DMS114 treated with DMSO at 0.1 percent for 48 hours (cell line): ENCODE results near the gene KATNBL1.
"Not testable (repeated sequence)": the region's sequence is repeated elsewhere in the genome, so short reads cannot be mapped to it uniquely, and the experiment has no call there.

Experiments used
- DNase-seq: peaks from one replicate; lab custom pipeline; 2025; ENCODE audit not compliant: unreplicated experiment; lab: John Stamatoyannopoulos, UW

KATNBL1 gene

DNA sequence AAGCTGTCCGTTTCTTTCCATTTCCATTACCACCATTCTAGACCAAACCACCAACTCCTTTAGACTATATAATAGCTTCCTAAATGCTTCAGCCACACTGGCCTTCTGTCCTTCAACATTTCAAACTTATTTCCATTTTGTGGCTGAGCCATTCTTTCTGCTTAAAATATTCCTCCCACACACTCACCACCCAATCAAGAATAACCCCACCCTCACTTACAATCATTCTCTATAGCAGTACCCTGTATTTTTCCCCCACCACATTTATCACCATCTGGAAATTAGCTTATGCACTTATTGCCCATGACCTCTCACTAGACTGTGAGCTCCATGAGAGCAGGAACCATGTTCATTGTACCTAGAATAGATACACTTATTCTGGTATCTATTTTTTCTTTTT is 6.6 kb downstream of the KATNBL1 start:
- no peak for DNase-seq

DNA sequence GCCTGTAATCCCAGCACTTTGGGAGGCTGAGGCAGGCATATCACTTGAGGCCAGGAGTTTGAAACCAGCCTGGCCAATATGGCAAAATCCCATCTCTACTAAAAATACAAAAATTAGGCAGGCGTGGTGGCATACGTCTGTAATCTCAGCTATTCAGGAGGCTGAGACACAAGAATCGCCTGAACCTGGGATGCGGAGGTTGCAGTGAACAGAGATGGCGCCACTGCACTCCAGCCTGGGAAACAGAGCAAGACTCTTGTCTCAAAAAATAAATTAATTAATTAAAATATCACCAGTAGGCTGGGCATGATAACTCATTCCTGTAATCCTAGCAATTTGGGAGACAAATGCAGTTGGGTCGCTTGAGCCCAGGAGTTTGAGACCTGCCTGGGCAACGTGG is 16.6 kb downstream of the KATNBL1 start:
- not testable (repeated sequence) for DNase-seq

DNA sequence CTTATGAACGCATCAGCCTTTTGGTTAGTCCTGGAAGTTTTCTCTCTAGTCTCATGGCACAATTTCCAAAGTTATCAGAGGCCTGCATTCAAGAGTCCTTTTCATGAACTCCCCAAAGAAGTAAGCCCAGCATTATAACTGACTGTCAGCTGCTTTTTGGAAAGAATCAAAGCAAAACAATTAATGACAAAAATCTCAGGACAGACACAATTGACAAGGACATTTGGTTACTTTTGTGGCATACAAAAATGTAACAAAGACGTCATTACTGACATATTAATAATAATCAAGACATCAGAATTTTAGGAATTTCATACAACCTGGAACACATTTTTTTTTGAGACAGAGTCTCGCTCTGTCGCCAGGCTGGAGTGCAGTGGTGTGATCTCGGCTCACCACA is 21.2 kb downstream of the KATNBL1 start:
- no peak for DNase-seq

DNA sequence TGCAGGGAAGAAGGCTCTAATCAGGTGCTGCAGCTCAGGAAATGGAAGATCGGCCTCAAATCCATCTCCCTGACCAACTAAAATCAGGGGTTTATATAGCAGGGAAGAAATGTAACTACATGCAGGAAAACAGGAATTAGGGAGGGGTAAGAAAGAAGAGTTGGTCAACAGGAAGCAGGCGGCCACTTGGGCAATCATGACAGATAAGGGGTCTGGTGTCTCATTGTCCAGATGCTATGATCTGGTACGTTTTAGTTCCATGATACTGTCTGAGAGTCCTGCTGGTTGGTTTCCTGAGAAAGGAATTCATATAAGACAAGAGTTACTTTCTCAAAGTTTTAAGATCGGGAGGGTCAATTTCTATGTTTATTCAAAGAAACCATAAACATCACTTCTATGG is 24.2 kb downstream of the KATNBL1 start:
- DNase-seq = no peak

DNA sequence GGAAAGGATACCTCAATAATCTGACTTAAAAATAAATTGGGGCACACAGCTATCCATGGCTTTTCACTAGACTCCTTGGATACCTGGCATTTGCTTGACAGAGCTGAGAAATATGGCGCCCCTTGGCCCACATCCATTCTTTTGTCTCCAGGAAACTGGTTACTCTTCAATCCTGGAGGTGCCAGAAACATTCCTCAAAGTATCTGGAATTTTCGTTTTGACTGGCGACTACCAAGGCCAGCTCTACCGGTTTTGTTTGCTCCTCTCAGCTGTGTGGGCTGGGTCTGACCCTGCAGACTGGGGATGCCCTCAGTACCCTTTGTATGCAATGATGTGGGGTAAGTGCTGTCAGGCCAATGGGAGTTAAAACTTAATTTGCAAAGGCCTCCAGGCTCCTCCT is 27.0 kb downstream of the KATNBL1 start:
- no peak for DNase-seq

DNA sequence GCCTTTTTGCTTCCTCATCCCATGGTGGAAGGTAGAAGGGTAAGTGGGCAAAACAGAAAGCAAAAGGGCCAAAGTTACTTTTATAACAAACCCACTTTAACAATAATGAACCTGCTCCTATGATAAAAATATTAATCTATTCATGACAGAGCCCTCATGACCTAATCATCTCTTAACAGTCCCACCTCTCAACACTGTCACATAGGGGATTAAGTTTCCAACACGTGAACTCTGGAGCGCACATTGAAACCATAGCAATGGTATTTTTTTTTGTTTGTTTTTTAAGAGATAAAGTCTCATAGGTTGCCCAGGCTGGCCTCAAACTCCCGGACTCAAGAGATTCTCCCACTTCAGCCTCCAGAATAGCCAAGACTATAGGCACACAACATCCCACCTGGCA is 30.7 kb downstream of the KATNBL1 start:
- DNase-seq = no peak

DNA sequence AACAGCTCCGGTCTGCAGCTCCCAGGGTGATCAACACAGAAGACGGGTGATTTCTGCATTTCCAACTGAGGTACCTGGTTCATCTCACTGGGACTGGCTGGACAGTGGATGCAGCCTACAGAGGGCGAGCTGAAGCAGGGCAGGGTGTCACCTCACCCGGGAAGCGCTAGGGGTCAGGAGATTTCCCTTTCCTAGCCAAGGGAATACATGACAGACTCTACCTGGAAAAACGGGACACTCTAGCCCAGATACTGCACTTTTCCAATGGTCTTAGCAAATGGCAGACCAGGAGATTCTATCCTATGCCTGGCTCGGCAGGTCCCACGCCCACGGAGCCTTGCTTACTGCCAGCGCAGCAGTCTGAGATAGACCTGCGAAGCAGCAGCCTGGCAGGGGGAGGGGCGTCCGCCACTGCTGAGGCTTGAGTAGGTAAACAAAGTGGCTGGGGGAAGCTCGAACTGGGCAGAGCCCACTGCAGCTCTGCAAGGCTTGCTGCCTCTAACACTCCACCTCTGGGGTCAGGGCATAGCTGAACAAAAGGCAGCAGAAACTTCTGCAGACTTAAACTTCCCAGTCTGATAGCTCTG is 43.8 kb downstream of the KATNBL1 start:
- not testable (repeated sequence) for DNase-seq

DNA sequence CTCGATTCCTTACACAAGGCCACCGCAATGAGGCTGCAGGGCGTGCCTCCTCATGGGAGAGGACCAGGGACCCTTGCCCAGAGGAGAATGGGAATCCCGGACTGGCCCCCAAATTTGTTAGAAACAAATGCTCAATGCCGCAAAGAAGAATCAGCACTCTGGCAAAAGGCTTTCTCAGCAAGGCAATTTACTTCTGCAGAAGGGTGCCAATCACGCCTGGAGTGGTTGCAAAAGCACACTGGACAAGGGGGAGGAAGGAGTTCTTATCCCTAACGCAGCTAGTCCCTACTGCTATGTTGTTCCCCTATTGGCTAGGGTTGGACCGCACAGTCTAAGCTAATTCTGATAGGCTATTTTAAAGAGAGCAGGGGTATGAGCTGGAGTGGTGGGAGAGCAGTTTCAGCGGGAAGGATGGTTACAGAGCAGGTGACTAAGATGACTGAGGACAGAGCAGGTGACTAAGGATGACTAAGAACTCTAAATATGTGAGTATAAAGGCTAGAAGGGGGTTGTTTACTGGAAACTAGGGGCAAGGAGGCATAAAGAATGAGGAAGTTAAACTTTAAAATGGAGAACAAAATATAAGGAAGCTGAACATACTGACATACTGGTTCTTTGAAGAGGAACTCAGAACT is 48.5 kb downstream of the KATNBL1 start:
- no peak for DNase-seq

DNA sequence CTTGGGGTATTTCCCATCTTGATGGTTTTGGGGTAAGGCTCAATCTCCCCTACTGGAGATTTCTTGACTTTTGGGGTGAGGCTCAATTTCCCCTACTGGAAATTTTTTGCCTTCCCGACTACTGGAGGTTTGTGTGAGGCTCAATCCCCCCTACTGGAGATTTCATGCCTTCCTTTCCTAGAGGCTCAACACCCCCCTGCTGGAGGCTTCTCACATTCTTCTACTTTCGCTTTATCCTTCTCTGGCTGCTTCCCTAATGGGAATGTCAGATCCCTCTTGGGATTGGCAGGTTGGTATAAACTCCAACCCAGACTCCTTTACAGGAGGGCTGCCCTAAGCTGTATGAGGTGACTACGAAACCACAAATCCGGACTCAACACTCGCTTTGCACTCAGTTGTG is 49.2 kb downstream of the KATNBL1 start:
- no peak for DNase-seq

DNA sequence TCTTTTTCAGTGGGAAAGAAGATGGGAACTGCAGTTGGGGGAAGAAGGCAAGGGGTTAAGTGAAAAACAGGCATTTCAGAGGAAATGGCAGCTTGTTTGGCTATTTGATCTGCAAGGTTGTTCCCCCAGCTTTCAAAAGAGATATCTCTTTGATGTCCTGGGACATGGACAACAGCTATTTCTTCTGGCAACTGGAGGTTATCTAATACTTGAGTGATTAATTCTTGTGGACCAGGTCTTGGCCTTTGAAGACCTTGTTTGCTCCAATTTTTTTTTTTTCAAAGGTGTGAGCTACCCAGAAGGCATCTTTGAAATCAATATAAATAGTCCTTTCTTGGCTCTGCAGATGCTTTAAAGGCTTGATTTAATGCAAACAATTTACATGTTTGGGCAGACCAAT is 51.5 kb downstream of the KATNBL1 start:
- no peak for DNase-seq

DNA sequence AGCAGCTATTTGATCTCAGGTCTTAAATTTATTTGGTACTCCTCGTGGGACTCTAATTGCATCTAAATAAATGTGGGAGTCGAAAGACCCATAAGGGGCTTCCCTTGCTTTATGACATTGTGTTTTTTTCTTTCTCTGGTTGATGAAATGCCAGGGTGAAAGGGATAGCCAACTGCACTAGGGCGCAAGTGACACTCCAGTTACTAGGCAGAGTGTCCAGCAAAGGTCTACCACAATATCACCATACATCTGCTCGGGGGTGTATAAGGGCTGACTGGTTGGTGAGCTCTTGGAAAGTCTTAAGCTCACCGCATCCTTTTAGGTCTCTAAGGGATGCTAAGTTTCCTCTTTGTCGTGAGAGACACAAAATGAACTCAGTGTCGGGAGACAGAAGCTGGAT is 54.0 kb downstream of the KATNBL1 start:
- DNase-seq = no peak

DNA sequence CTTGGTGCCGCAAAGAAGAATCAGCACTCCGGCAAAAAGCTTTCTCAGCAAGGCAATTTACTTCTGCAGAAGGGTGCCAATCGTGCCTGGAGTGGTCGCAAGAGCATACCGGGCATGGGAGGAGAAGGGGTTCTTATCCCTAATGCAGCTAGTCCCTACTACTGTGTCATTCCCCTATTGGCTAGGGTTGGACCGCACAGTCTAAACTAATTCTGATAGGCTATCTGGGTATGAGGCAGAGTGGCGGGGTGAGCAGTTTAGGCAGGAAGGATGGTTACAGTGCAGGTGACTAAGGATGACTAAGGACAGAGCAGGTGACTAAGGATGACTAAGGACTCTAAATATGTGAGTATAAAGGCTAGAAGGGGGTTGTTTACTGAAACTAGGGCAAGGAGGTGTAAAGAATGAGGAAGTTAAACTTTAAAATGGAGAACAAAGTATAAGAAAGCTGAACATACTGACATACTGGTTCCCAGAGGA is 55.1 kb downstream of the KATNBL1 start:
- DNase-seq = no peak

DNA sequence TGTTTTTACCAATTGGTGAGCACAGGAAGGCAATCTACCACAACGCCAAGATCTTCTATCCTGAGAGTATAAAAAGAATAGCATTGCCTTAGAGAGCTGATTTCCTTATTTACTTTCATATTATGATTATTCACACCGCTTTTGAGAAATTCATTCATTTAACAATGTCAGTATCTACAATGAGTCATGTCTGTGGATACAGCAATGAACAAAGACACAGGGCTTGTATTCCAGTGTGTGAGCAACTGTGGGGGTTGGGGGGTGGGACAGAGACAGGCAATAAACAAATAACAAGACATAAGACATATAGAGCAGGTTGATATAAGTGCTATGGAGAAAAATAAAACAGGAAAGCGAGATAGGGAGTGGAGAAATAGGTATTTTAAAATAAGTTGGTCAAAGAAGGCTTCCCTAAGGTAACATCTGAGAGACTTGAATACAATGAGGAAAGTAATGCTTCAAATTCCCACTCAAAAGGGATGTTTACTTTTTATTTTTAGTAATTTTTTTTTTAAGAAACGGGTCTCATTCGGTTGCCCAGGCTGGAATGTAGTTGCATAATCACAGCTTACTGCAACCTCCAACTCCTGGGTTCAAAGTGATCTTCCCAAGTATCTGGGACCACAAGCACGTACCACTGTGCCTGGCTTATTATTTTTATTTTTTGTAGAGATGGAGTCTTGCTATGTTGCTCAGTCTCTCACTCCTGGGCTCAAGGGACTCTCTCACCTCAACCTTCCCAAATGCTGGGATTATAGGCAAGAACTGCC is 62.3 kb downstream of the KATNBL1 start:
- DNase-seq = no peak

DNA sequence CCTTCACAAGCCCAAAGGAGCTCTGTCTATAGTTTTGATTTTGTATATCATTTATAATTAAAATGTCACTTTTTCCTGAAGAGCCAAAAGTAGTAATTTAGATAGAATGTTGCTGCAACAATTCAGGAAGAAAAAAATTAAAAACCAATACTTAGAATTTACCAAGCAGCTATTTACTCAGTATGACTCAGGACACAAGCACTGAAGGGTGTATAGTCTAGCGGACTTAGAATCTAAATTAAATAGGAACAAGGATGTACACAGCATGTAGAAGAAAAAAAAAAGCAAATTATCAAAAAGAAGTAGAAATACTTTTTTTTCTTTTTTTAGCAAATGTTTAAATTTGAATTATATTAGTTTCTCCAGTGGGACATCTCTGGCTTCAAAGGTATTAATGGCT is 76.4 kb downstream of the KATNBL1 start:
- DNase-seq = no peak

DNA sequence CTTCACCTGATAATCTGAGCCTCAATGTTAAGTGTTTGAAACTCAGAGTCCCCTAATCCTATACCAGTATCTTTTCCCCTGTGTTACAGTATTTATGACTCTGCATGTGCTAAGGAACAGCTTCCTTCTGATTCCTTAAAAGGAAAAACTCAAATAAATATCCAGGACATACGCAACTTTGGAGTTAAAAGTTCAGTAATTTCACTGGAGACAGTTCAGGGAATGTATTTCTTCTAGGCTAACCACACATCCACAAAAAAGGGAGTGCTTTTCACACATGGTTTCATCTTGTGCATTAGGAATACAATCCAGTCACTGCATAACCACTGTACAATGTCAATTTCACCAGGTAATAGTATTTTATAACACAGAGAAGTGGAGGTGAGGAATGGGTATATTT is 77.0 kb downstream of the KATNBL1 start:
- no peak for DNase-seq

DNA sequence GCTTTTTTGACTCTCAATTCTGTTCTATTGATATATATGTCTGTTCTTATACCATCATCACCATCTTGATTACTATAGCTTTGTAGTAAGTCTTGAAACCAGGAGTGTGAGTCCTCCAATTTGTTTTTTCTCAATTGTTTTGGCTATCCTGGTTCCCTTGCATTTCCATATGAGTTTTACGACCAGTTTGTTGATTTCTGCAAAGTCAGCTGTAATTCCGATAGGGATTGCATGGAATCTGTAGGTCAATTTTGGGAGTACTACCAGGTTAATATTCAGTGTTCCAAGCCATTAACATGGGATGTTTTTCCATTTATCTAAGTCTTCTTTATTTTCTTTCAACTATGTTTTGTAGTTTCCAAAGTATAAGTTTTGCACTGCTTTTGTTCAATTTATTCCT is 81.0 kb downstream of the KATNBL1 start:
- no peak for DNase-seq

DNA sequence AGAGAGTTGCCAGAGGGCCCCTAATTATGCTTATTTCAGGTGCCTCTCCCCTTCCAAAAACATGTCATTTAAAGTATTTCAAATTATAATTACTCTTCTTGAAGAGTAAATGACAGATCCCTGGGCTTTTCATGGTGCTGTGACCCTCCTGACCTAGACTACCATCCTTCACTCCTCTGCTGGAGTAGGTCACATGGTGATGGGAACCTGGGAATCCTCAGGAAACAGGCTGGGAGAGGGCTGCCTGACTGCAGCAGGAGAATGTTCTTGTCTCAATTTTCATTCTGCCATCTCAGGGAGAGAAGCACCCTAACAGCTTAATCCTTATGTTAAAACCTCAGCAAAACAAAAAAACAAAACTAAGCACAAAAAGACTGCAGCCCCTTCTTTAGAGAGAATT is 83.4 kb downstream of the KATNBL1 start:
- no peak for DNase-seq

DNA sequence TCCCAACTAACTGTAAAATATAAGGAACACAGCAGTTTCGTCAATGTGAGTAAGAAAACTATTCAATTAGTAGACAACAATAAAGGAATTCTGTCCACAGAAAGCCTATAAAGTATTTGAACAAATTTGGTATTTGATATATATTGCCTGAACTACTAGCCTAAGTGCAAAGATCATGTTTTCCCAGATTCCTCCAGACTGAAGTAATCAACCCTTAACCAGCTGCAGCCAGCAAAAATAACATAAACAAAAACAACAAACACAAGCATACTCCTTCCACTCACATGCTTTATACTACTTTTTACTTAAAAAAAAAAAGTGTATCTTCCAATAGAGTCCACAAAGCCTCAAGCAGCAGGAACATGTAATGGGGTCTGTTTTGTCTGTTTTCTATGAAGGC is 84.0 kb downstream of the KATNBL1 start:
- no peak for DNase-seq

DNA sequence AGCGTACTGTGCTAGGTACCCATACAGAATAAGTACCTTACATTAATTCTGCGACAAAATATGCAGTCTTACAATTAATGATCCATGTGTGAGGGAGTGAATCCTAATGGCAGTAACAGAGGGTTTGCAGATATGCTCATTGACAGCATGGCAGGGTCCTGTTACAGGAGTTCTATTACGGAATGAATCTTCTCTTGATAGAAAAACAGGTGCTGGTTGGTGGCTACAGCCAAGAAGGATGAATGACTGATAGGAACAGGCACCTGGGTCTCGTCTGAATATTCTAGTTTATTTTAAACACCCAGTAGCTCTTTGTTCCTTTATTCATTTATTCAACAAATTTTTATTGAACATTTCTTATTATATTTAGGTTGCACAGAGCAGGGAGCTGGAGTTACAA is 85.2 kb downstream of the KATNBL1 start:
- DNase-seq = no peak

DNA sequence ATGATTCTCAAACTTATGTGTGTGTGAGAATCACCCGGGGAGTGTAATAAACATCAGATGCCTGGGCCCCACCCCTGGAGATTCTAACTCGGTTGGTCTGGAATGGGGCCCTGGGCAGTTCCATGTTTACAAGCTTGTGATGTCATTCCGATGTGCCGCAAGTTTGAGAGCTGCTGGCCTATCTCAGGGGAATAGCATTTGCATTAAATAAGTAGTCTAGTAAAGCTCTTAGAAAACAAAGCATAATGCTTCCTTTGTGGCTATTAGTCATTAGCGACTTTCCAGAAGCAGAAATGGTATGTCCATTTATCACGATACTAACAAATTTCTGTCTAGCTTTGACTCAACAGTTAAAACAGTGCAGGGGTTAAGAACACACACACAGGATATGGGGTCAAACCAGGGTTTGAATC is 87.1 kb downstream of the KATNBL1 start:
- DNase-seq = no peak

DNA sequence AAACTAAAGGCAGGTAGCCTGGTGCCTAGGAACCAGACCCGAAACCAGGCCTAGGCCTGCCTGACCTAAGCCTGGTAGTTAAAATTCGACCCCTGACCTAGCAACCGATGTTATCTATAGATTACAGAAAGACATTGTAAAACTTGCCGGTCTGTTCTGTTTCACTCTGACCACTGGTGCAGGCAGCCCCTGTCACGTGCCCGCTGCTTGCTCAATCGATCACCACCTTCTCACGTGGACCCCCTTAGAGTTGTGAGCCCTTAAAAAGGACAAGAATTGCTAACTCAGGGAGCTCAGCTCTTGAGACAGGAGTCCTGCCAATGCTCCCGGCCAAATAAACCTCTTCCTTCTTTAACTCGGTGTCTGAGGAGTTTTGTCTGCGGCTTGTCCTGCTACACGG is 88.1 kb downstream of the KATNBL1 start:
- not testable (repeated sequence) for DNase-seq

DNA sequence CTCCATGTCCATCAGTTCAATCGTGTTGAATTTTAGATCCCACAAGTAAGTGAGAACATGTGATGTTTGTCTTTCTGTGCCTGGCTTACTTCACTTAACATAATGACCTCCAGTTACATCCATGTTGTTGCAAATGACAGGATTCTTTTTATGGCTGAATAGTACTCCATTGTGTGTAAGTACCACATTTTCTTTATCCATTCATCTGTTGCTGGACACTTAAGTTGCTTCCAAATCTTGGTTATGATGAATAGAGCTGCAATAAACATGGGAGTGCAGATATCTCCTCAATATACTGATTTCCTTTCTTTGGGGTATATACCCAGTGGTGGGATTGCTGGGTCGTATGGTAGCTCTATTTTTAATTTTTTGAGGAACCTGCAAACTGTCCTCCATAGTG is 89.5 kb downstream of the KATNBL1 start:
- not testable (repeated sequence) for DNase-seq
